Smooth muscle cell (in vitro differentiated cells): ENCODE results near the gene ARHGEF17. TPM values are rescaled to one million over a fixed set of nuclear protein-coding genes. Genes with fewer than 3 reads are reported as not detected.

Experiments
- DNase-seq: peaks from one replicate; lab custom pipeline; 2025; ENCODE audit not compliant: unreplicated experiment; lab: John Stamatoyannopoulos, UW
- H2AFZ ChIP-seq: fragments of 200-600 bp; sonication (generic); 2 replicates; pipeline ENCODE4 v1.6.0; 2016; ENCODE audit warnings: antibody characterized with exemption, low read depth, mild to moderate bottlenecking
- H3F3A ChIP-seq: fragments of 200-600 bp; sonication (generic); 2 replicates; pipeline ENCODE4 v1.6.0; 2017; ENCODE audit warnings: antibody characterized with exemption, low read depth
- H3K27ac ChIP-seq: fragments of 200-600 bp; sonication (generic); 2 replicates; pipeline ENCODE4 v1.5.1; 2016; ENCODE audit warnings: low read depth, mild to moderate bottlenecking
- H3K27me3 ChIP-seq: fragments of 200-600 bp; sonication (generic); 2 replicates; pipeline ENCODE4 v1.6.1; 2016; ENCODE audit warnings: low read depth, mild to moderate bottlenecking
- H3K36me3 ChIP-seq: fragments of 200-600 bp; sonication (generic); 2 replicates; pipeline ENCODE4 v1.5.1; 2016; ENCODE audit warnings: low read depth
- H3K4me1 ChIP-seq: fragments of 200-600 bp; sonication (generic); 2 replicates; pipeline ENCODE4 v1.5.1; 2016; ENCODE audit warnings: low read depth
- H3K4me2 ChIP-seq: fragments of 200-600 bp; sonication (generic); 2 replicates; pipeline ENCODE4 v1.6.0; 2016; ENCODE audit warnings: mild to moderate bottlenecking
- H3K4me3 ChIP-seq: fragments of 200-600 bp; sonication (generic); 2 replicates; pipeline ENCODE4 v1.5.1; 2016; ENCODE audit warnings: mild to moderate bottlenecking
- H3K79me2 ChIP-seq: fragments of 200-600 bp; sonication (generic); 2 replicates; pipeline ENCODE4 v1.6.0; 2016; ENCODE audit warnings: low read depth, mild to moderate bottlenecking
- H3K9ac ChIP-seq: fragments of 200-600 bp; sonication (generic); 2 replicates; pipeline ENCODE4 v1.6.0; 2016; ENCODE audit warnings: low read depth
- H3K9me3 ChIP-seq: fragments of 200-600 bp; sonication (generic); replicated peaks from 2 replicates; pipeline ENCODE4 v1.5.1; 2016; ENCODE audit warnings: low read depth
- H4K20me1 ChIP-seq: fragments of 200-600 bp; sonication (generic); 2 replicates; pipeline ENCODE4 v1.6.0; 2016; ENCODE audit warnings: low read depth
- CTCF ChIP-seq: fragments of 200-600 bp; sonication (generic); IDR thresholded peaks from 2 replicates; pipeline ENCODE4 v1.5.1; 2017; ENCODE audit warnings: borderline replicate concordance, mild to moderate bottlenecking, antibody characterized with exemption; ENCODE audit not compliant: insufficient read depth, poor library complexity, severe bottlenecking
- WGBS: methylation state at CpG from one replicate; pipeline ENCODE4 v1.1.7; 2016; ENCODE audit warnings: low lambda C conversion rate; 5-methylcytosine and 5-hydroxymethylcytosine counted together
- polyA plus RNA-seq: library from polyadenylated mRNA; unstranded; fragments of >200 nt; fragmentation: Nextera tagmentation; extraction: Ambion mirVana; gene quantifications from 2 replicates; pipeline ENCODE4 v1.2.1, GENCODE V29; 2016
- total RNA-seq: library from RNA; depleted of rRNA; stranded (reverse); fragments of >200 nt; gene quantifications from 2 replicates; pipeline ENCODE4 v1.2.3, GENCODE V29; 2014

ARHGEF17 gene
- total and polyA plus RNA-seq, 2 experiments from 2014 or later, result 18.0 to 27.8 TPM

GRCh38 chr11:73380897-73381410 lies 72.9 kb downstream of the ARHGEF17 start:
- Histone ChIP-seq H3K27ac (no peak overlapping the region), H3K4me3 (no peak overlapping the region), H3K9me3 (no peaks in the 10 kb centered on the region), H3K4me1 (peaks cover 10% of the 10 kb centered on the region), H3F3A (no peaks in the 10 kb centered on the region), H3K36me3 (no peaks in the 10 kb centered on the region), H2AFZ (no peak overlapping the region), H3K4me2 (no peak overlapping the region), H3K9ac (no peak overlapping the region), H3K27me3 (no peaks in the 10 kb centered on the region), H4K20me1 (peaks cover 77% of the 10 kb centered on the region), H3K79me2 (peaks cover 26% of the 10 kb centered on the region)
- DNase-seq, result no peak
- WGBS, result 88% methylated on average over 4 of the region's 4 CpGs
- no peak for TF ChIP-seq CTCF

- Histone ChIP-seq H3K9ac (no peak overlapping the region), H3K27ac (no peak overlapping the region), H4K20me1 (peaks cover 83% of the 10 kb centered on the region), H2AFZ (no peak overlapping the region), H3K79me2 (peaks cover 33% of the 10 kb centered on the region), H3K4me3 (no peak overlapping the region), H3F3A (no peaks in the 10 kb centered on the region), H3K4me2 (no peak overlapping the region), H3K9me3 (no peaks in the 10 kb centered on the region), H3K4me1 (peaks cover 10% of the 10 kb centered on the region), H3K27me3 (no peaks in the 10 kb centered on the region), H3K36me3 (no peaks in the 10 kb centered on the region)
- DNase-seq, result no peak
- no peak for TF ChIP-seq CTCF
- WGBS, result 83% methylated on average over 6 of the region's 6 CpGs
Measured at GRCh38 chr11:73381589-73381988, 73.5 kb downstream of the ARHGEF17 start.

- no peak for DNase-seq
- Histone ChIP-seq H3K4me3 (no peak overlapping the region), H3K36me3 (no peaks in the 10 kb centered on the region), H3K4me1 (peaks cover 10% of the 10 kb centered on the region), H3K4me2 (no peak overlapping the region), H3F3A (no peaks in the 10 kb centered on the region), H3K9ac (no peak overlapping the region), H4K20me1 (peaks cover 88% of the 10 kb centered on the region), H3K9me3 (no peaks in the 10 kb centered on the region), H3K79me2 (peaks cover 33% of the 10 kb centered on the region), H3K27me3 (no peaks in the 10 kb centered on the region), H3K27ac (no peak overlapping the region), H2AFZ (no peak overlapping the region)
- no peak for TF ChIP-seq CTCF
- 94% methylated on average over 7 of the region's 7 CpGs for WGBS
Measured at GRCh38 chr11:73382183-73382582, 74.1 kb downstream of the ARHGEF17 start.

- Histone ChIP-seq H3K9ac (no peak overlapping the region), H3K27me3 (no peaks in the 10 kb centered on the region), H3K9me3 (no peaks in the 10 kb centered on the region), H4K20me1 (peaks cover 87% of the 10 kb centered on the region), H3K4me3 (no peak overlapping the region), H3K79me2 (peaks cover 30% of the 10 kb centered on the region), H3K27ac (no peak overlapping the region), H3K4me1 (peaks cover 5% of the 10 kb centered on the region), H3K4me2 (no peak overlapping the region), H3F3A (no peaks in the 10 kb centered on the region), H2AFZ (no peak overlapping the region), H3K36me3 (no peaks in the 10 kb centered on the region)
- 85% methylated on average over 3 of the region's 3 CpGs for WGBS
- no peak for DNase-seq
- TF ChIP-seq CTCF, result no peak
Measured at GRCh38 chr11:73382747-73383146, 74.7 kb downstream of the ARHGEF17 start.
